Activated T-helper 1 cell treated with Interleukin-2 at 50 U/mL for 16 hours (primary cell): Measurements from ENCODE around the gene NRDE2.

ENCODE experiments used
- DNase-seq: peaks from one replicate; pipeline ENCODE4 v3.0.0-alpha.2; 2020; ENCODE audit warnings: low read depth

NRDE2 gene

DNA sequence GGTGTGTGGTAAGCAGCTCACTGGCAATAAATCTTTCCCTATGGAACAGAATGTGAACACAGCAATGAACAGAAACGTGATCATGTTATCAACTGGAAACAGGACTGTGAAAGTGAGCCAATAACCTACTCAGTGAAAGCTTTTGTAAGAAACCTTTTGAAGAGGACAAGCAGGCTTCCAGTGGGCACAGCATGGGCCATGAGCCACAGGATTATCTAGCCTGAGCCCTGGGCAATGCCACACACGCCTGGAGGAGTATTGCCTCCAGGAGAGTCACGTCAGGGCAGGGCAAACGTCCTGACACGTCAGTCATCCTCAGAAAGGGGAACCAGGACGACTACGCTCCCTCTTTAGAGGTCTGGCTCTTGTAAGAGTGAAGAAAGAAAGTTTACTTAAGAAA is 32.3 kb downstream of the NRDE2 start:
- DNase-seq: no peak

DNA sequence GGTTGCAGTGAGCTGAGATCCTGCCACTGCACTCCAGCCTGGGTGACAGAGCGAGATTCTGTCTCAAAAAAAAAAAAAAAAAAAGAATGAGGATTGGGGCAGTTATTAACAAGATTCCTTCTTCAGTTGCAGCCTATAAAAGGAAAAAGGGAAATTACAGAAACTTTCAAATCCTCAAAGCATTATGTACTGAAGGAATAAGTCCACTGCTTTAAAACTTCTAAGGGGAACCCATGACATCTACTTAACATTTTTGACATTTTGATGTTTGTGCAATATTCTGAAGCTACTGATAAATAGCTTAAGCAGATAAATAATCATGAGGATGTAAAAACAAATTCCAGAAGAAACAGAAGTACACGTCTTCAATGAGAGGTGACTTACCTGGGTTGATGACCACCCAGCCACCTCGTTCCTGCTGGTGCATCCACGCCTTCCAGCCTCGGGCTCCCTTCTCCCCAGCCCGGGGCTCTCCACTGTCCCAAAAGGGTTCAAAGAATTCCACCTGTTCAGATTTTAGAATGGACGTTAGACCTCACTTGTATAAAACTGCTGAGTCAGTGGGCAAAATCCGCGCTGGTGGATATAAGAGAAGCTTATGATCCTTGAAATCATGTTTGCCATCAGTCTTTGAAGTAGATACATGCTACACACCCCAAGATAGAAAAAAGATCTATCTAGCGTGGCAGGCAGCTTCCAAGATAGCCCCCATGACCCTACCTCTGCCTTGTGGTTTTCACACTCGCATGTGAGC is 33.7 kb downstream of the NRDE2 start:
- no peak for DNase-seq

DNA sequence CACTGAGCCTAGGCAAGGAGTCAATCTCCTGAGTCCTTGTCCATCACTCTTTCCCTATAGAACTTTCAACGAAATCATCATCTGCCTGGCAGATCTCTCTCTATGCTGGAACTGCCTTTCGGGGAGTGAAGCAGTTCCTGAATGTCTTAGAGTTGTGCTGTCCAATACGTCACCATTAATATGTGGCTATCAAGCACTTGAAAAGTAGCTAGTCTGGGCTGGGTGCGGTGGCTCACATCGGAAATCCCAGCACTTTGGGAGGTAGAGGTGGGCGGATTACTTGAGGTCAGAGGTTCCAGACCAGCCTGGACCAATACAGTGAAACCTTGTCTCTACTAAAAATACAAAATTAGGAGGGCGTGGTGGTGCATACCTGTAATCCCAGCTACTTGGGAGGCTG is 35.1 kb downstream of the NRDE2 start:
- no peak for DNase-seq

DNA sequence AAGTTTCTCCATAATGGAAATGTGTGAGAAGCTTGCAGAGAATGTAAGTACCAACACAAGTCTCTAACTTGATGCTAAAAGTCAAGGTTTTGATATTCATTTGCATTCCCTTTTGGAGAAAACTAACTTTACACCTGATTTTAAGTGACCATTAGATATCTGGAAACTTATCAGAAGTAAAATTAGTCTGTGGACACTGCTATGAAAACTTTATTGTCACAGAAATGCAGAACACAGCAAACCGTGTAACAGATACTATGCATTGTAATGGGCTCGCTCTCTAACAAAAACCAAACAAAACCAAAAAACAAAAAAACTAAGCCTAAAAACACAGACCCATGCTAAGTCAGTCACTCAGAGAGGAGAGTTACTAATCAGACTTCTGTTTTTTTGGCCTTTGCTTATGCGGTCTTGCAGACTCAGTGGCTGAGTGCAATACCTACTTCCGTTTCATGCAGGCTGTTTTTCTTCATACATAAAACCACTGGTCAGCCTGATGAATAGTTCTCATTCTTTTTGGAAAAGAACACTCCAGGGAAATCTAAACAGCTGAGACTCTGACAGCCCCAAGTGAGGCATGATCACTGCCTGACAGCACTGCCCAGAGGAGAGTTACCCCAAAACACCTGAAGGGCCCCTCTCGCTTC is 35.7 kb downstream of the NRDE2 start:
- DNase-seq: no peak

DNA sequence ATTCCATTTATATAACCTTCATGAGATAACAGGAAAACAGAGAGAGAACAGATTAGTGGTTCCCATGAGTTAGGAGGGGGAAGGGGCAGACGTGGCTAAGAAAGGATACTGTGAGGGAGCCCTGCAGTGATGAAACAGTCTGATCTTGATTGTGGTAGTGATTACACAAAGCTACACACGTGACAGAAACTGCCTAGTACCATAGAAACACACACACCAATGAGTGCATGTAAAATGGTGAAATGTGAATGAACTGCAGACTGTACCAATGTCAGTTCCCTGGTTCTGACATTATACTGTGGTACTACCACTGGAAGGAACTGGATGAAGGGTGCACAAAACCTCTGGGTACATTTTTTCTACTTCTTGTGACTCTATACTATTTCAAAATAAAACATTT is 36.9 kb downstream of the NRDE2 start:
- no peak for DNase-seq

DNA sequence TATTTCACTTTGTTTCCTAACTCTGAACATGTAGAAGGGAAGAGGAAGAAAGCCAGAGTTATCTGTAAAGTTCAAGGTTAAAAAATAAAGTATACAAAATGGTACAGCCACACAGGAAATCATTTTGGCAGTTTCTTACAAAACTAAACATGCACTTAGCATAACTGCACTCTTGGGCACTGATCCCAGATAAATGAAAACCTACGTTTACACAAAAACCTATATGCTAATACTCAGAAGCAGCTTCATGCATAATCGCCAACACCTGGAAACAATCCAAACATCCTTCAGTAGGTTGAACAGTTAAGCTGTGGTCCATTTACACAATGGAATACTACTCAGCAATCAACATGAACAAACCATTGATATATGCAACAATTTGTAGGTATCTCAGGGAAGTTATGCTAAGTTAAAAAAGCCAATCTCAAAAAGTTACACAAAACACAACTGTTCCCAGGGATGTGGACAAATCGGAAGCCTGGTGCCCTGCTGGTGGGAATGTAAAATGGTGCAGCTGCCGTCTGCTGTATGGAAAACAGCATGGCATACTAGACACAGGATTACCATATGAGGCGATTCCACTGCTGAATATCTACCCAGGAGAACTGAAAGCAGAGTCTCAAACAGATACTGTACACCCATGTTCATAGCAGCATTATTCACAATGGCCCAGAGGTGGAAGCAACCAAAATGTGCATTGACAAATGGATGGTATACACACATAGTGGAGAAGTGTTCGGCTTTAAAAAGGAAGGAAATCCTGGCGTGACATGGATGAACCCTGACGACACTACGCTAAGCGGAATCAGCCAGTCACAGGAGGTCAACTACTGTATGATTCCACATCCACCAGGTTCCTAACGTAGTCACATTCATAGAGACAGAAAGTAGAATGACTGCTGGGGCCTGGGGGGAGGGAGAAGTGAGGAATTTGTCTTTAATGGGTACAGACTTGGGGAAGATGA is 37.7 kb downstream of the NRDE2 start:
- no peak for DNase-seq

DNA sequence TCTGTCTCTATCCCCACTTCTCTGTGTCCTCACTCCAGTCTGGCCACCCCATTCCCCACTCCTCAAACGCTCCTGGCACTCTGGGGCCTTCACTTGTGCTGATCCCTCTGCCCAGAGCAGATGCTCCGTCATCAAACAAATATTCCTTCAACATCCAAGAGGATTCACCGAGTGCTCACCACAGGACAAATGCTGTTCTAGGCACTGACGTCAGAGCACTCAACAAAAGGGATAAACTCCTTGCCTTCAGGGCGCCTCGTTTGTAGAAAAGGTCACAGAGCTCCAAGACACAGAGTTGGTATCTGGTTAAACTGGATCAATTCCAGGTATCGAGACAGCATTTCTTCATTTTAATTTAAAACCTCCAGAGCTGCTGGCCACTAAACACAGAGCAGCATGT is 40.0 kb downstream of the NRDE2 start:
- DNase-seq: no peak

DNA sequence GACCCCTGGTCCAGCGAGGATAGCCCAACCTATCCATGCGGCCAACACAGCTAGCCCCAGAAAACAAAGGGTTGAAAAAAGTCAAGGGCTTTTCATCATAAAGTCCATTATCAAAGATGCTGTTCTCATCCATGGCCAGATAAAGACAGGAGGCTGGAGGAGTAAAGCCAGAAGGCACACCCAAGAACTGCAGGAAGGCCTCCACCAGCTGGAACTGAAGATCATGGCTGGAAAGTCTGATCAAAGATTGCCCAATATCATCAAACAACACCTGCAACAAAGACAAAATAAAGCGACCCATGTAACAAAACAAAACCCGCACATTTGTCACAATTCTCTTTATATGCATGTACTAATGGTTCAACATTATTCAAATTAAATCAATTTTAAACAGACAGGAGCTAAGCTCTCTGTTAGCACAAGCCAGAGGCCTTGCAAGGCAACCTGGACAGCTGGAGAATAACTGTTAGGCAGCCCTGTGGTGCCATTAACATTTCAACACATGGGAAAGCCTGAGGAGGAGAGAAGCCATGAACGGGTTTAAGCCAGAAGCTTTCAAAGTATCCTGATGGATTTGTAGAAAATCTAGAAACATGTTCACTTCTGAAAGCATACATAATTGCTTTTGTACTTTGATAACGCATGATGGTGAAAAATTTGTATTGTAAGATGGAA is 41.3 kb downstream of the NRDE2 start:
- no peak for DNase-seq

DNA sequence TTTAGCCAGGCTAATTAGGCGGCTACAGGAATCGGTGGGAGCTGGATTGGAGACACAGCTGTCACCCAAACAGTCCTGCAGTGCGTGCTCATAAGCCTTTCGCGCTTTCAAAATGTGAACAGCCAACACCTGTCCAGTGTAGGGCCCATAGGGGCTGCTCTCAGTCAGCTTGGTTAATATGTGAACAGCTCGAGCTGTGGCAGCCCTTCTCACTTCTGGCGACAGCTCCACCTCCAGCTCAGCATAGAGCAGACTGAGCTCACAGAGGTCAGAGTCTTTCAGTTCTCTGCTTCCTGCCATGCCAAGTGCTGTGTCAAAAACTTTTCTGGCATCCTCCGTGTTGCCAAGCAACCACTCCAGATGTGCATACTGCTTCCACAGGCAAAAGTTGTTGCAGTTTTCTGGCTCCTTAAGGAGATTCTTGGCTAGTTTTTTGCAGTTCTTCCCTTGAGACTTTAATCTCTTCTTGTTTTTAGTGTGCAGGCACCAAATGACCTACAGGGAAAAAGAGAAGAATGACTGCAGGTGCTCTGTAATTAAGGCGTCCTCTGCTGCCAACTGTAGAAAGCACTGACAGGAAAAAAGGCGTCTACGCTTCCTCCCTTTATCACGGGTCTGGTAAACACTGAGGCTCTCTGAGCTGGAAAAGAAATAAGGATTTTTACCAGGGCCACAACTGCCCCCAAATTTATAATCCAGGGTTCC is 42.9 kb downstream of the NRDE2 start:
- DNase-seq: no peak

DNA sequence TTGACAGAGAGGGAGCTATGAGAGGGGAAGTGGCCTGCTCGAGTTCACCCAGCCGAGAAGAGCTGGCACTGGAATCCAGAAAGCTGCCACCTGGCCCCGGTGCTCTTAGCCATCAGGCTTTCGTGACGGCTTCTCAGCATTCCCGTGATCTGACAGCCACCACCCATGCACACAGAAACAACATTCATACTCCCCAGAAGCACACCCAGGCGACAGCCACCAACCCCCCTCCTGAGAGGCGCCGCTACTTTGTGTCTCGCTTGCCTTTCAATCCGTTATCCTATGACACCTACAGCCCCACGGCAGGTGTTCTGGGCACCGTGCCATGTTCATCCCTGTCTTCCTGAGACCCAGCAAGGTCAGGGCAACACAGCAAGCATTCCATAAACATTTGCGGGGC is 44.0 kb downstream of the NRDE2 start:
- DNase-seq: no peak

DNA sequence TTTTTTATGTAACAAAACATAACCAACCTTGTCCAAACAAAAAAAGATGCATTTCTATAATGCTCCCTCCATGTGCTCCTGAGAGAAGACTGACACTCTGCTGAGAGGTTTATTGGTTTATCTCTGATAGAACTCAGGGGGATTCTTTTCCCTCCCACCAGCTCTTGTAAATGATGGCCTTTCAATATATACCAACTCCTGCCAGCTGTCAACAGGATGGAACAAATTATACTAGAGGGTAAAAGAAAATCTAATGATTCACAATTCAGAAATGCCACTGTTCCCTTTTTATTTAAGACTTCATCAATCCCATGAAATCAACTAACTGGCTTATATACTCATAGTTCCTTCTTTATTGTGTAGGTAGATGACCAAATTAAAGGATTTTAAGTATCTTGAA is 50.0 kb downstream of the NRDE2 start:
- DNase-seq: no peak

DNA sequence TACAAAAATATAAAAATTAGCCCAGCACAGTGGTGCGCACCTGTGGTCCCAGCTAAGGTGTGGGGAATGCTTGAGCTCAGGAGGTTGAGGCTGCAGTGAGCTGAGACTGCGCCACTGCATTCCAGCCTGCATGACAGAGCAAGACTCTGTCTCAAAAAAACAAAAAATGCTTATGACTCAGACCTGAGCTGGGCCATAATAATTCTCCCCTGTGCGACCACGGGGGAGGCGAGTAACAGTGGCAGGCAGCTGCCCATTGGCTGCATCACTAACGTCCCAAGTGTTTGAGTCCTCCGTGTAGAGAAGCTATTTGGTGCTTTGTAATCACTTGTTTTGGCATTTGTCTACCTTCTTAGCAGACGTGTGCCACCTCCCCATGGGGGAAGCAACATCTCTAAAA is 50.5 kb downstream of the NRDE2 start:
- no peak for DNase-seq

DNA sequence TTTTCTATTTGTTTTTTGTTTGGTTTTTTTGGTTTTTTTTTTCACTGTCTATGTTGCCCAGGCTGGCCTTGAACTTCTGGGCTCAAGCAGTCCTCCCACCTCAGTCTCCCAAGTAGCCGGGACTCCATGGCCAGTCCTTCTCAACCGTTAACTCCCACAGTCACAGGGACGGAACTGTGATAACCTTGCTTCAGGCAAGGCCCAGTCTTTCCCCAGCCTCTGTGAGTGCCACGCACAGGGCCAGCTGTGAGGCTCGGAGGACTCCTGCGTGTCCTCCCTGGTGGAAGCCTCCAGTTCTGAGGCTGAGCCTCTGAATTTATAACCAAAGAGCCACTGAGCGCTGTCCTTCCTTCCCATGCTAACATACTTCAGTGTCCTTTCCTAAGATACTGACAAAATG is 51.6 kb downstream of the NRDE2 start:
- no peak for DNase-seq

DNA sequence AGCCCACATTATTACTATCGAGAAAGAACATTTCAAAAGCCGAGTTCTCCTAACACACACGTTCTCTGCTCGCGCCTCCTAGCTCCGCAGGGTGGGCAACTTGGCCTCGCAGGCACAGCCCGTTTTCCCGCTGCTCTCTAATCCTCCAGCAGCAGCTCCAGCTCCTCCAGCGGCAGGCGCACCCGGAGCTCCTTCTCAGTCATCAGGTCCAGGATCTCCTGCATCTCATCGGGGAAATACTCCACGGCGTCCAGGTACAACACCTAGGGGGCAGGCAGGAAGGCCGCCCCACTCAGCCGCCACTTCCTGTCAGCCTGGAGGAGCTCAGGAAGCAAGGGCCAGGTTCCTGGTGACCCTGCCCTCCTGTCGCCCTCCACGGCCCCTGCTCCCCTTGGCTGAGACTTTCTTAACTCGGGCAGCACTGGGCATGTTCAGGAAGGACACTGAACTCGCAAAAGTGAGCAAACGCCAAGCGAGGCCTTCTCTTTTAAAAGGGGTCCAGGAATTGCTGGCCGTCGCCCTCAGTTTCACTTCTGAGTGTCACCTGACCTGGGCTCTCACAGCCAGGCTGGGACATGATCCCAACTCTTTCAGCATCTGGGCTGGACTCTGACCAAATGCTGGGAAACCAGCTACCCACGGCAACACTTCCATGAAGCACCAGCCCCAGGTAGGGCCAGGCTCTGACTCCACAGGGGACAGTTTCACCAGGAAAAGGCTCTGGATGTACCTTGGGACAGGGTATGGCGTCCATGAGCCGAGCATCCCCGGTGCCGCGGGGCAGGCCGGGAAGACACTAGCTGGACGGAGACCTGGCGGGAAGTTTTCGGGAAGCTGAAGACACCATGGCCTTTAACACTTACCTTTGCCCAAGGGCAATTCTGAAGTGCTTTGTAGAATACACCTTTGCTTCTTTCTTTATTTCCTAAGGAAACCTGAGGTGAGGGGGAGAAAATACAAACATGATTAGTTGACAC is 53.3 kb downstream of the NRDE2 start:
- no peak for DNase-seq

DNA sequence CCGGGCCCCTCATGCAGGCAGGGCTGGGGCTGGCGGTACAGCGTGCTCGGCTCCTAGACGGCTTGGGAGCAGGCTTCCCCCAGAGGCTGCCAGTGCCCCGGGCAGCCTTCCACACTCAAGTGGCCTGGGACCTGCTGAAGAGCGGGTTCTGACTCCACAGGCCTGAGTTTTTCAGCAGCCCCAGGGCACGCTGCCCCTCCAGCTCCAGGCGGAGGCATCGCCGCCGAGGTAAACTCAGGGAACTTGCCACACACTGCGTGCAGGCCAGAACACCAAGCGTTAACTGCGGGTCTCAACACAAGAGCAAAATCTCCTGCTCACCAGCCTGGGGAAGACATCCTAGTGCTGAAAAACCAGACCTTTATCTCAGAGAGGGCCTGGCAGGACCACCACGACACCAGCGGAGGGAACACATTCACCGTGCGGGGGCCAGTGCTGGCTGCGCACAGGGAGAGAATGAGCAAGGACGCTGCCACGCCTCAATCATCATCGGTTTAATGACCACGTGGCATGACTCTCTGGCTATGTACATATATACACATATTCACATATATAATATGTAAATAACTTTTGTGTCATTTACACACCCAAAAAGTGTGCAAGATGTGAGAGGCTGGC is 54.1 kb downstream of the NRDE2 start:
- no peak for DNase-seq

DNA sequence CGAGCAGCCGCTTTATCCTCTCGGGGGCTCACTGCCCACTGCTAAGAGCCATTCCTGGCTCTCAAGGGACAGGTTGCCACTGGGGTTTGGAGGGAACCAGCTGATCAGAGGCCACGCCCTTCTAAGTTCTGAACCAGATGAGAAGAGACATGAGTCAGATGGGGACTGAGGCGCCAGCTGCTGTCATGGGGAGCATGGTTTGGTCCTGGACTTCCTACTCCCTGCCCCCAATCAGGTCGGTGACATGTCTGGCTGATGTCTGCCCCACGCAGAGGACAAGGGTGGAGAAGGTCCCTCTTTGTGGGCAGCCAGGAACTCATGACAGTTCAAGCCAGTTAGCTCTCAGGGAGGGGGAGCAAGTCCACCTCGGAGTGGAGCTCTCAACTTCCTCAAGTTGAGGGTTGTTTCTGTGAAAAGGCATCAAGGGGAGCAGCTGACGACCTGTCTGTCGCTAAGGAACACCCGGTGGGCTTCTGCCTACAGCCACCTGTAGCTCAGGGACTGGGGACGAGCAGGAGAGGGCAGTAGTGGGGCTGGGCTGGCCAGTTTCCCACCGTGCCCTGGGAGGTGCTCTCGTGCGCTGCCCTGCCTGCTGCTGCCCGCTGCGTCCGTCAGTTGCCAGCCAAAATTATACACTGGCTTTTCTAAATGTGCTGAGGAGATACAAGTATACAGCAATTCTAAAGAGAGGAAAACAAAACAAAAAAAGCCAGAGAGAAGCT is 54.9 kb downstream of the NRDE2 start:
- no peak for DNase-seq

DNA sequence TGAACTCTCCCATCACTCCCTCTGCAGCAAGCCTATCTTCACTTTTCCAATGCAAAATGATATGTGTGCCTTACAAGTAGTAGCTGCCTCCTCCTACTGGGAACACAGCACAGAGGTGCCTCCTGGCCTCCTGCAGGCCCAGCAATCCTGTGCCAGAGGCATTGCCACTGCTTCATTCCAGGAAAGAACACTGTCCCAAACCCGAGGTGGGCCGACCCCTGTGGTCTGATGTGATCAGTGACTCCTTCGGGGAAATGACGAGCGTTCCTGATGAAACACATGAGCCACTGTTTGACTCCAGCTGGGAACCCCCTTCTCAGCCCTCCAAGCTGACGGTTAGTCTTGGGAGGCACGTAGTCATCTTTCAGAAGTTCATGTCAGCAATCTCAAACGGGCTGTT is 55.9 kb downstream of the NRDE2 start:
- no peak for DNase-seq

DNA sequence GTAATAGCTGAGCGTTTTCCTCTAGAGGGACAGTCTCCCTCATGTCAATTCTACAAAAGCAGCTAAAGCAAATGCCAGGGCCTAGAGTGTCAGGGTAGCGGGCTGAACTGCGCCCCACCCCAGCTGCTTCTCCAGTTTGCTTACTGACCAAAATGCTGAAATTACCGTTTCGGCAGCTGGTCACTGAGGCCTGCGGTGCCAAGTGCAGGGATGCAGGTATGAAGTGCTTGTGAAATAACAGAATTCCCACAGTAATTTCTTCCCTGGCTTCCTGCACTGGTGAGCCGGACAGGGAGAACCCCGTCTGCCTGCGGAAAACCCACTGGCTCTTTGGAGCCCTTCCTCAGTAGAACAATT is 56.3 kb downstream of the NRDE2 start:
- DNase-seq: no peak

DNA sequence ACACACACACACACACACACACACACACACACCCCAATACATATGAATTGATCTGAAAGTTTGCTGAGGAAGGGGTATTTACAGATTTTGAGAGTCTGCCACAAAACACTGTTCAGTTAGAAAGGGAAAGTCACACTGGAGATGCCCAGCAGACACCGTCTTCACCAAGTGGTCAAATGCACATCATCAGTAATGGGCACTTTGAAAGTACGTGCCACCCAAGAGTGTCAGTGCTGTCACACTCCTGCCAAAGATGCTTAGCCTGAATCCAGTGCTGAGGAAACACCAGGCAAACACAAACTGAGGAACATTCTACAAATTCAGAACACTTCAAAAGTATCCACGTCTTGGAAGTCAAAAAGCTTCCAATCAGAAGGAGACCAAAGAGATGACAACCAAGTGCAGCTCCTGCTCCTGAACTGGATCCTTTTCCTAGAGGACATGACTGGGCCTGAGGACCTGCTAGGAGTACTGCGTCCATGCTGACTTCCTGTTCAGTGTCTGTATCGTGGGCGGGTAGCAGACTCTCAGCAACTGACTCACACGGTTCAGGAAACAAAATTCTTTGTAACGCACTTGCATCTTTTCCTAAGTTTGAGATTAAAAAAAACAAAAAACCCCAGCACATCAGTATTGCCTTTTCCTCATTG is 56.8 kb downstream of the NRDE2 start:
- no peak for DNase-seq
